ENCODE measurements around the gene ZSCAN9. TPM values are rescaled to one million over a fixed set of nuclear protein-coding genes. Genes with fewer than 3 reads are reported as not detected.

Gene ZSCAN9
- polyA plus RNA-seq, 6 donors from 2014 or later, result 8.1 to 12.2 (median 10.0) TPM; not detected in 1

GRCh38 chr6:28209753-28210535, 15.1 kb upstream of the ZSCAN9 start:
- peaks cover 13 to 20% of the 10 kb centered on the region in 2 donors for H3K36me3 Mint-ChIP-seq
- no peak overlapping the region for H3K4me3 Mint-ChIP-seq

GRCh38 chr6:28211840-28212509, 13.1 kb upstream of the ZSCAN9 start:
- Mint-ChIP-seq H3K4me3 (peak overlapping the region; percentile 24 to 76 (median 55)), H3K36me3 (peaks cover 13 to 23% of the 10 kb centered on the region in 2 donors), H3K27me3 (peaks cover 79 to 93% (median 87%) of the 10 kb centered on the region in 3 donors), H3K27ac (peak overlapping the region in 3 of 6 donors; percentile 12 to 59 (median 56)), H3K9me3 (peaks cover 0 to 40% (median 20%) of the 10 kb centered on the region in 7 donors), H3K4me1 (peaks cover 24 to 28% (median 26%) of the 10 kb centered on the region in 3 donors)
- ATAC-seq (ENCODE audit: low read depth in 2 of 2) (peak; percentile 27 to 28), DNase-seq (no peak)

More at GRCh38 chr6:28209753-28210535, 15.1 kb upstream of the ZSCAN9 start:
- ATAC-seq (ENCODE audit: low read depth in 2 of 2) (no peak), DNase-seq (no peak)
- H3K27ac Mint-ChIP-seq, result no peak overlapping the region
- peaks cover 76 to 93% (median 85%) of the 10 kb centered on the region in 3 donors for H3K27me3 Mint-ChIP-seq
- H3K4me1 Mint-ChIP-seq, result peaks cover 24 to 29% (median 26%) of the 10 kb centered on the region in 3 donors
- H3K9me3 Mint-ChIP-seq, result peaks cover under 1 to 61% (median 26%) of the 10 kb centered on the region in 7 donors

GRCh38 chr6:28212510-28213212, 12.4 kb upstream of the ZSCAN9 start:
- Mint-ChIP-seq H3K4me1 (peaks cover 21 to 22% (median 21%) of the 10 kb centered on the region in 3 donors), H3K36me3 (peaks cover 6 to 18% of the 10 kb centered on the region in 2 donors), H3K27ac (peak overlapping the region in 2 of 6 donors; percentile 12 to 59), H3K4me3 (peak overlapping the region; percentile 24 to 76 (median 55)), H3K9me3 (peaks cover 0 to 33% (median 14%) of the 10 kb centered on the region in 7 donors), H3K27me3 (peaks cover 75 to 91% (median 84%) of the 10 kb centered on the region in 3 donors)
- DNase-seq (no peak), ATAC-seq (ENCODE audit: low read depth in 2 of 2) (peak in 1 of 2 donors; percentile 20)

- ATAC-seq (ENCODE audit: low read depth in 2 of 2), result no peak
- H3K36me3 Mint-ChIP-seq, result peaks cover 6 to 18% of the 10 kb centered on the region in 2 donors
- no peak for DNase-seq
- H3K27me3 Mint-ChIP-seq, result peaks cover 71 to 91% (median 84%) of the 10 kb centered on the region in 3 donors
- peaks cover 20 to 21% (median 21%) of the 10 kb centered on the region in 3 donors for H3K4me1 Mint-ChIP-seq
- H3K27ac Mint-ChIP-seq, result peak overlapping the region in 1 of 6 donors; percentile 64
- H3K4me3 Mint-ChIP-seq, result peak overlapping the region in 2 of 8 donors; percentile 22 to 49
- H3K9me3 Mint-ChIP-seq, result peaks cover 0 to 28% (median 11%) of the 10 kb centered on the region in 7 donors
Observed at GRCh38 chr6:28213213-28213523, 11.9 kb upstream of the ZSCAN9 start.

GRCh38 chr6:28215425-28215824, 9.7 kb upstream of the ZSCAN9 start:
- DNase-seq (no peak), ATAC-seq (ENCODE audit: low read depth in 2 of 2) (no peak)
- H3K4me3 Mint-ChIP-seq, result peak overlapping the region in 1 of 8 donors; percentile 55
- peaks cover 66 to 75% (median 71%) of the 10 kb centered on the region in 3 donors for H3K27me3 Mint-ChIP-seq
- H3K27ac Mint-ChIP-seq, result no peak overlapping the region
- H3K36me3 Mint-ChIP-seq, result peaks cover 0 to 18% of the 10 kb centered on the region in 2 donors
- H3K4me1 Mint-ChIP-seq, result peaks cover 17 to 25% (median 21%) of the 10 kb centered on the region in 3 donors
- peaks cover 0 to 14% (median 5%) of the 10 kb centered on the region in 7 donors for H3K9me3 Mint-ChIP-seq

- H3K27ac Mint-ChIP-seq, result peak overlapping the region in 1 of 6 donors; percentile 15
- no peak for ATAC-seq (ENCODE audit: low read depth in 2 of 2)
Observed at GRCh38 chr6:28217890-28218289, 7.2 kb upstream of the ZSCAN9 start.

GRCh38 chr6:28218312-28219248, 6.5 kb upstream of the ZSCAN9 start:
- DNase-seq, result no peak
- Mint-ChIP-seq H3K4me3 (peak overlapping the region; percentile 81 to 93 (median 90)), H3K4me1 (peaks cover 4 to 12% (median 10%) of the 10 kb centered on the region in 3 donors), H3K27ac (peak overlapping the region in 1 of 6 donors; percentile 47), H3K9me3 (peaks cover 0 to 5% (median 0%) of the 10 kb centered on the region in 7 donors), H3K36me3 (peaks cover 0 to 7% of the 10 kb centered on the region in 2 donors), H3K27me3 (peaks cover 66 to 71% (median 67%) of the 10 kb centered on the region in 3 donors)
- peak; percentile 36 to 41 for ATAC-seq (ENCODE audit: low read depth in 2 of 2)

More at GRCh38 chr6:28217890-28218289, 7.2 kb upstream of the ZSCAN9 start:
- Mint-ChIP-seq H3K9me3 (peaks cover 0 to 5% (median 0%) of the 10 kb centered on the region in 7 donors), H3K4me3 (peak overlapping the region; percentile 81 to 93 (median 90)), H3K27me3 (peaks cover 66 to 72% (median 68%) of the 10 kb centered on the region in 3 donors), H3K4me1 (peaks cover 5 to 12% (median 10%) of the 10 kb centered on the region in 3 donors), H3K36me3 (peaks cover 0 to 7% of the 10 kb centered on the region in 2 donors)
- no peak for DNase-seq

- H3K4me3 Mint-ChIP-seq, result peak overlapping the region in 2 of 8 donors; percentile 87 to 93
- H3K4me1 Mint-ChIP-seq, result peaks cover 12 to 22% (median 21%) of the 10 kb centered on the region in 3 donors
Observed at GRCh38 chr6:28220257-28221133, 4.6 kb upstream of the ZSCAN9 start.

GRCh38 chr6:28224131-28225055, 682 bp upstream of the ZSCAN9 start:
- Mint-ChIP-seq H3K27me3 (peaks cover 22 to 28% (median 27%) of the 10 kb centered on the region in 3 donors), H3K9me3 (peaks cover 0 to 2% (median 0%) of the 10 kb centered on the region in 7 donors), H3K27ac (peak overlapping the region in 5 of 6 donors; percentile 90 to 97 (median 90)), H3K36me3 (peaks cover 5 to 15% of the 10 kb centered on the region in 2 donors), H3K4me1 (peaks cover 19 to 35% (median 27%) of the 10 kb centered on the region in 3 donors), H3K4me3 (peak overlapping the region; percentile 87 to 97 (median 96))
- DNase-seq (no peak), ATAC-seq (ENCODE audit: low read depth in 2 of 2) (no peak)

More at GRCh38 chr6:28220257-28221133, 4.6 kb upstream of the ZSCAN9 start:
- peaks cover 49 to 55% (median 50%) of the 10 kb centered on the region in 3 donors for H3K27me3 Mint-ChIP-seq
- DNase-seq, result no peak
- peaks cover 0 to 5% (median 0%) of the 10 kb centered on the region in 7 donors for H3K9me3 Mint-ChIP-seq
- H3K27ac Mint-ChIP-seq, result no peak overlapping the region
- no peak for ATAC-seq (ENCODE audit: low read depth in 2 of 2)
- peaks cover 0 to 1% of the 10 kb centered on the region in 2 donors for H3K36me3 Mint-ChIP-seq

GRCh38 chr6:28226460-28226859, 1.4 kb downstream of the ZSCAN9 start:
- Mint-ChIP-seq H3K27me3 (peaks cover 10 to 15% (median 13%) of the 10 kb centered on the region in 3 donors), H3K9me3 (peaks cover 0 to 2% (median 0%) of the 10 kb centered on the region in 7 donors), H3K36me3 (peaks cover 14 to 27% of the 10 kb centered on the region in 2 donors), H3K4me1 (peaks cover 19 to 35% (median 26%) of the 10 kb centered on the region in 3 donors), H3K27ac (no peak overlapping the region), H3K4me3 (peak overlapping the region in 5 of 8 donors; percentile 87 to 97 (median 95))
- ATAC-seq (ENCODE audit: low read depth in 2 of 2), result no peak
- no peak for DNase-seq
